ENCODE measurements around the gene HPS3. TPM values are rescaled to one million over a fixed set of nuclear protein-coding genes. Genes with fewer than 3 reads are reported as not detected.

The HPS3 gene
- total RNA-seq, 1 experiment from 2014 or later: 68.0 TPM

DNA sequence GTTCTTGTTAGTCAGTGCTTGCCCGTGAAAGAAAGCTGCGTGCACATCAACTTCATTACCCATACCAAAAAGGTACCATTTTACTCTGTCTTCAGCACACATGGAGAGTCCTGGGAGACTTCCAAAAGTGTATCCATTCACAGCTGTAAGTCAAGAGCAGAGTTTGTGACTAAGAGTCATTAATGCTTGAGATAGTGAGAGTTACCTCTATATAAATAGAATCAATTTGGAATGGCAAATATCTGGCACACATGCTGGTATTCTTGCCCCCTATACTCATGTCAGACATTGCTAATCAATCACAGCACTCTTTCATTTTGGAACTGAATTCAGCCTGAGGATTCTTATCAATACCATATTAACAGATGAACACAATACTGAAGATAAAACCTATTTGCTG, 78.0 kb downstream of the HPS3 start:
- DNase-seq (ENCODE audit: low read depth, low spot score): no peak
- H3K36me3 ChIP-seq (ENCODE audit: control insufficient read depth, insufficient read depth, low read length): no peaks in the 10 kb centered on the region
- no peaks in the 10 kb centered on the region for H3K27me3 ChIP-seq (ENCODE audit: control insufficient read depth, insufficient read depth, low read length)
- ATAC-seq: no peak; the same call in 1 of the 2 replicates
- H3K27ac ChIP-seq (ENCODE audit: low read length): peak overlapping the region; percentile 29; the same call in 1 of the 2 replicates
- CTCF ChIA-PET: no interaction called here
- no peaks in the 10 kb centered on the region for H3K4me1 ChIP-seq (ENCODE audit: control insufficient read depth, insufficient read depth, low read length)
- no peaks in the 10 kb centered on the region for H3K9me3 ChIP-seq (ENCODE audit: control insufficient read depth, insufficient read depth, low read depth, low read length)
- H3K4me3 ChIP-seq (ENCODE audit: low read depth in 2 of 2, low read length in 2 of 2): no peak overlapping the region
- BruUV-seq (replicated peaks): no TSS peak
- intact Hi-C loops (cut with micrococcal nuclease; ENCODE audit: unreplicated experiment): no loop called here
- POLR2A ChIA-PET: no interaction called here
- in situ Hi-C loops (cut with HindIII; ENCODE audit: low pct_unique_long_range_greater_than_20kb, low sequenced_read_pairs): no loop called here
- no peak for TF ChIP-seq POLR2AphosphoS5 (IDR thresholded peaks at IDR 0.05; ENCODE audit: low read depth, low read length)
- TF ChIP-seq, protein P1, sequence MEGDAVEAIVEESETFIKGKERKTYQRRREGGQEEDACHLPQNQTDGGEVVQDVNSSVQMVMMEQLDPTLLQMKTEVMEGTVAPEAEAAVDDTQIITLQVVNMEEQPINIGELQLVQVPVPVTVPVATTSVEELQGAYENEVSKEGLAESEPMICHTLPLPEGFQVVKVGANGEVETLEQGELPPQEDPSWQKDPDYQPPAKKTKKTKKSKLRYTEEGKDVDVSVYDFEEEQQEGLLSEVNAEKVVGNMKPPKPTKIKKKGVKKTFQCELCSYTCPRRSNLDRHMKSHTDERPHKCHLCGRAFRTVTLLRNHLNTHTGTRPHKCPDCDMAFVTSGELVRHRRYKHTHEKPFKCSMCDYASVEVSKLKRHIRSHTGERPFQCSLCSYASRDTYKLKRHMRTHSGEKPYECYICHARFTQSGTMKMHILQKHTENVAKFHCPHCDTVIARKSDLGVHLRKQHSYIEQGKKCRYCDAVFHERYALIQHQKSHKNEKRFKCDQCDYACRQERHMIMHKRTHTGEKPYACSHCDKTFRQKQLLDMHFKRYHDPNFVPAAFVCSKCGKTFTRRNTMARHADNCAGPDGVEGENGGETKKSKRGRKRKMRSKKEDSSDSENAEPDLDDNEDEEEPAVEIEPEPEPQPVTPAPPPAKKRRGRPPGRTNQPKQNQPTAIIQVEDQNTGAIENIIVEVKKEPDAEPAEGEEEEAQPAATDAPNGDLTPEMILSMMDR (IDR thresholded peaks at IDR 0.05): no peak
- no peak for TF ChIP-seq TCF7L2 (IDR thresholded peaks at IDR 0.05; ENCODE audit: low read depth, low read length)
- TF ChIP-seq, protein P2, sequence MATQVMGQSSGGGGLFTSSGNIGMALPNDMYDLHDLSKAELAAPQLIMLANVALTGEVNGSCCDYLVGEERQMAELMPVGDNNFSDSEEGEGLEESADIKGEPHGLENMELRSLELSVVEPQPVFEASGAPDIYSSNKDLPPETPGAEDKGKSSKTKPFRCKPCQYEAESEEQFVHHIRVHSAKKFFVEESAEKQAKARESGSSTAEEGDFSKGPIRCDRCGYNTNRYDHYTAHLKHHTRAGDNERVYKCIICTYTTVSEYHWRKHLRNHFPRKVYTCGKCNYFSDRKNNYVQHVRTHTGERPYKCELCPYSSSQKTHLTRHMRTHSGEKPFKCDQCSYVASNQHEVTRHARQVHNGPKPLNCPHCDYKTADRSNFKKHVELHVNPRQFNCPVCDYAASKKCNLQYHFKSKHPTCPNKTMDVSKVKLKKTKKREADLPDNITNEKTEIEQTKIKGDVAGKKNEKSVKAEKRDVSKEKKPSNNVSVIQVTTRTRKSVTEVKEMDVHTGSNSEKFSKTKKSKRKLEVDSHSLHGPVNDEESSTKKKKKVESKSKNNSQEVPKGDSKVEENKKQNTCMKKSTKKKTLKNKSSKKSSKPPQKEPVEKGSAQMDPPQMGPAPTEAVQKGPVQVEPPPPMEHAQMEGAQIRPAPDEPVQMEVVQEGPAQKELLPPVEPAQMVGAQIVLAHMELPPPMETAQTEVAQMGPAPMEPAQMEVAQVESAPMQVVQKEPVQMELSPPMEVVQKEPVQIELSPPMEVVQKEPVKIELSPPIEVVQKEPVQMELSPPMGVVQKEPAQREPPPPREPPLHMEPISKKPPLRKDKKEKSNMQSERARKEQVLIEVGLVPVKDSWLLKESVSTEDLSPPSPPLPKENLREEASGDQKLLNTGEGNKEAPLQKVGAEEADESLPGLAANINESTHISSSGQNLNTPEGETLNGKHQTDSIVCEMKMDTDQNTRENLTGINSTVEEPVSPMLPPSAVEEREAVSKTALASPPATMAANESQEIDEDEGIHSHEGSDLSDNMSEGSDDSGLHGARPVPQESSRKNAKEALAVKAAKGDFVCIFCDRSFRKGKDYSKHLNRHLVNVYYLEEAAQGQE (IDR thresholded peaks at IDR 0.05; ENCODE audit: insufficient read depth in 1 of 2, low read depth in 2 of 2, low read length in 1 of 2): no peak
- no peak for TF ChIP-seq SIN3A (IDR thresholded peaks at IDR 0.05; ENCODE audit: borderline replicate concordance, insufficient read depth, low read depth, low read length)

DNA sequence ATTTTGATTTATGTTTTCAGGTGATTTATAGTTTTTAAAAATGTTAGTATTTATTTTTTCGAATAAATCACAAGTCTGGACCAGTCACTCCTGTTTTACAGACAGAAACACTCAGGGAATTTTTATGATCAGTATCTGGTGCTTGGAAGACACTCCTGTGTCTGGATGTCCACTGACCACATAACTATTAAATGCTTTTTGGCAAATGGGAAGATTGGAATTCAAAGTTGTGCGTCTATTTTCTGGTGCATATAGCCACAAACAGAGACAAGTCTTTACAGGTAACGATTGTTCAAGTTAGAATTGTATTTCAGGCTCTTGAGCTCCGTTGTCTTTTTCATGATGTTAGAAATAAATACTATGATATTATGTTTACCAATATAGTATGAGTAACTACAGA, 80.0 kb downstream of the HPS3 start:
- DNase-seq (ENCODE audit: low read depth, low spot score) (no peak), ATAC-seq (no peak)
- no TSS peak for BruUV-seq (replicated peaks)
- intact Hi-C loops (cut with micrococcal nuclease; ENCODE audit: unreplicated experiment): no loop called here
- ChIA-PET POLR2A (no interaction called here), CTCF (no interaction called here)
- no peak overlapping the region for H3K4me3 ChIP-seq (ENCODE audit: low read depth in 2 of 2, low read length in 2 of 2)
- H3K27ac ChIP-seq (ENCODE audit: low read length): peak overlapping the region; percentile 78
- TF ChIP-seq, protein P1 (IDR thresholded peaks at IDR 0.05): no peak
- no peak for TF ChIP-seq SIN3A (IDR thresholded peaks at IDR 0.05; ENCODE audit: borderline replicate concordance, insufficient read depth, low read depth, low read length)
- no peak for TF ChIP-seq POLR2AphosphoS5 (IDR thresholded peaks at IDR 0.05; ENCODE audit: low read depth, low read length)
- TF ChIP-seq, protein P2 (IDR thresholded peaks at IDR 0.05; ENCODE audit: insufficient read depth in 1 of 2, low read depth in 2 of 2, low read length in 1 of 2): no peak
- no peak for TF ChIP-seq TCF7L2 (IDR thresholded peaks at IDR 0.05; ENCODE audit: low read depth, low read length)
- peaks cover 3% of the 10 kb centered on the region; the same call in 1 of the 2 replicates for H3K4me1 ChIP-seq (ENCODE audit: control insufficient read depth, insufficient read depth, low read length)
- in situ Hi-C loops (cut with HindIII; ENCODE audit: low pct_unique_long_range_greater_than_20kb, low sequenced_read_pairs): no loop called here
- no peaks in the 10 kb centered on the region for H3K9me3 ChIP-seq (ENCODE audit: control insufficient read depth, insufficient read depth, low read depth, low read length)
- no peaks in the 10 kb centered on the region for H3K27me3 ChIP-seq (ENCODE audit: control insufficient read depth, insufficient read depth, low read length)
- no peaks in the 10 kb centered on the region for H3K36me3 ChIP-seq (ENCODE audit: control insufficient read depth, insufficient read depth, low read length)

Data from Panc1 (cell line).